ENCODE data around the gene ALG10B. TPM values are rescaled to one million over a fixed set of nuclear protein-coding genes. Genes with fewer than 3 reads are reported as not detected.
"Not testable (repeated sequence)": the region's sequence is repeated elsewhere in the genome, so short reads cannot be mapped to it uniquely, and the experiment has no call there.

ALG10B gene
- total RNA-seq, 2 experiments from 2014 or later, result 6.6 to 10.1 TPM

- Histone ChIP-seq H3K27me3 (ENCODE audit: control insufficient read depth in 1 of 2, insufficient read depth in 2 of 2, low read length in 2 of 2) (no peaks in the 10 kb centered on the region), H3K9me3 (ENCODE audit: control insufficient read depth in 1 of 2, insufficient read depth in 1 of 2, low read length in 2 of 2) (peaks cover 0 to 9% of the 10 kb centered on the region in 2 experiments), H3K4me1 (ENCODE audit: insufficient read depth, low read length) (no peaks in the 10 kb centered on the region), H3K27ac (ENCODE audit: low read depth in 1 of 2, low read length in 2 of 2) (no peak overlapping the region), H3K4me3 (ENCODE audit: low read length) (no peak overlapping the region), H3K36me3 (ENCODE audit: insufficient read depth, low read length) (no peaks in the 10 kb centered on the region)
- no peak for DNase-seq
- Mint-ChIP-seq H3K27me3 (no peaks in the 10 kb centered on the region), H3K9me3 (no peaks in the 10 kb centered on the region), H3K4me3 (no peak overlapping the region), H3K36me3 (ENCODE audit: low read depth) (peaks cover 11% of the 10 kb centered on the region), H3K4me1 (ENCODE audit: low read depth) (peaks cover 5% of the 10 kb centered on the region), H3K27ac (no peak overlapping the region)
- CTCF ChIA-PET, result interaction anchor here (1.1 kb wide), 1 partner anchor 946 kb away, joined by 4 read pairs; no protein-coding TSS in a partner anchor
- intact Hi-C loops (cut with DNase I, micrococcal nuclease), result loop anchor here (5.0 kb wide), 2 partner anchors 775 to 1780 kb away; partner anchors contain the start of gene SLC2A13 (in 1 of the 2)
- no peak for ATAC-seq (ENCODE audit: poor library complexity)
- POLR2A ChIA-PET, result no interaction called here
- no peak for TF ChIP-seq CTCF (IDR thresholded peaks at IDR 0.05)
Measured at GRCh38 chr12:38327356-38327755, 10.8 kb downstream of the ALG10B start.

DNA sequence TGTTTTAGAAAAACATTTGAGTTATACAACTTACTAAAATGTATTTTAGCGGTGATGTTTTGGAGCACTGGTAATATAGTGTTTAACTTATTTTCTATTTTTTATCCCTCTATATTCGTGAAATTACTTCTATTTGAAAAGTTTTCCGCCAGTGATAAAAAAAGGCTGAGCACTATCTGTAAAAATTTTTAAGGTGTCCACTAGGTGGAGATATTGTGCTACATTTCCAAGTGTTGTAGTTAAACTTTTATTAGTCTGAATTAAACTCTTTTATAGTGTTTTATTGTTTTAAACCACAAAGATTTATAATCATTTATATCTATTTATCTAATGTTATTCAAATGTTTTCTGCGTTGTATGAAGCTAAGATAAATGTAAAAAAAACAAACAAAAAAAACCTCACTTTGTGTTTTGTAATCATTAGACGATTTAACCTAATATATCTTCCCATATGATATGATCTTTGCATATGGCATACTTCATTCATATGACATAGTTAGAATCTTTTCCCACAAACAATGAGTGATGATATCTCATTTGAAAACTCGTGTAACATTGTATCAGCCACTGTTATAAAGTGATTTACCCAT, 11.8 kb downstream of the ALG10B start:
- H3K4me1 ChIP-seq (ENCODE audit: insufficient read depth, low read length), result no peaks in the 10 kb centered on the region
- CTCF ChIA-PET, result no interaction called here
- Mint-ChIP-seq H3K4me3 (no peak overlapping the region), H3K36me3 (ENCODE audit: low read depth) (peaks cover 11% of the 10 kb centered on the region), H3K27me3 (no peaks in the 10 kb centered on the region), H3K9me3 (no peaks in the 10 kb centered on the region), H3K27ac (no peak overlapping the region), H3K4me1 (ENCODE audit: low read depth) (peaks cover 5% of the 10 kb centered on the region)
- no peaks in the 10 kb centered on the region for H3K36me3 ChIP-seq (ENCODE audit: insufficient read depth, low read length)
- intact Hi-C loops (cut with DNase I, micrococcal nuclease), result loop anchor here (5.0 kb wide), 2 partner anchors 774 to 1779 kb away; partner anchors contain the start of gene SLC2A13 (in 1 of the 2)
- peaks cover 0 to 9% of the 10 kb centered on the region in 2 experiments for H3K9me3 ChIP-seq (ENCODE audit: control insufficient read depth in 1 of 2, insufficient read depth in 1 of 2, low read length in 2 of 2)
- H3K27ac ChIP-seq (ENCODE audit: low read depth in 1 of 2, low read length in 2 of 2), result no peak overlapping the region
- ATAC-seq (ENCODE audit: poor library complexity) (no peak), DNase-seq (peak in 3 of 14 experiments; percentile 54 to 61 (median 59))
- TF ChIP-seq CTCF (IDR thresholded peaks at IDR 0.05), result peak; percentile 75
- H3K27me3 ChIP-seq (ENCODE audit: control insufficient read depth in 1 of 2, insufficient read depth in 2 of 2, low read length in 2 of 2), result no peaks in the 10 kb centered on the region
- POLR2A ChIA-PET, result no interaction called here
- no peak overlapping the region for H3K4me3 ChIP-seq (ENCODE audit: low read length)

DNA sequence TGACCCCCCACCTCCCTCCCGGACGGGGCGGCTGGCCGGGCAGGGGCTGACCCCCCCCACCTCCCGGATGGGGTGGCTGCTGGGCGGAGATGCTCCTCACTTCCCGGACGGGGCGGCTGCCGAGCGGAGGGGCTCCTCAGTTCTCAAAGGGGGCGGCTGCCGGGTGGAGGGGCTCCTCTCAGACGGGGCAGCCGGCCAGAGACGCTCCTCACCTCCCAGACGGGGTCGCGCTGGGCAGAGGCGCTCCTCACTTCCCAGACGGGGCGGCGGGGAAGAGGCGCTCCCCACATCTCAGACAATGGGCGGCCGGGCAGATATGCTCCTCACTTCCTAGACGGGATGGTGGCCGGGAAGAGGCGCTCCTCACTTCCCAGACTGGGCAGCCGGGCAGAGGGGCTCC, 13.8 kb downstream of the ALG10B start:
- H3K4me1 Mint-ChIP-seq (ENCODE audit: low read depth); DNase-seq; H3K27ac ChIP-seq (ENCODE audit: low read depth in 1 of 2, low read length in 2 of 2); H3K4me3 Mint-ChIP-seq; ATAC-seq (ENCODE audit: poor library complexity); H3K36me3 Mint-ChIP-seq (ENCODE audit: low read depth); POLR2A ChIA-PET; H3K4me1 ChIP-seq (ENCODE audit: insufficient read depth, low read length); H3K9me3 ChIP-seq (ENCODE audit: control insufficient read depth in 1 of 2, insufficient read depth in 1 of 2, low read length in 2 of 2); H3K27me3 Mint-ChIP-seq; H3K9me3 Mint-ChIP-seq; CTCF ChIA-PET; H3K27me3 ChIP-seq (ENCODE audit: control insufficient read depth in 1 of 2, insufficient read depth in 2 of 2, low read length in 2 of 2); H3K4me3 ChIP-seq (ENCODE audit: low read length); H3K36me3 ChIP-seq (ENCODE audit: insufficient read depth, low read length); H3K27ac Mint-ChIP-seq: not testable (repeated sequence)
- intact Hi-C loops (cut with DNase I, micrococcal nuclease), result loop anchor here in 1 of 2 experiments (5.0 kb wide), 1 partner anchor 942 kb away; no protein-coding TSS in a partner anchor

DNA sequence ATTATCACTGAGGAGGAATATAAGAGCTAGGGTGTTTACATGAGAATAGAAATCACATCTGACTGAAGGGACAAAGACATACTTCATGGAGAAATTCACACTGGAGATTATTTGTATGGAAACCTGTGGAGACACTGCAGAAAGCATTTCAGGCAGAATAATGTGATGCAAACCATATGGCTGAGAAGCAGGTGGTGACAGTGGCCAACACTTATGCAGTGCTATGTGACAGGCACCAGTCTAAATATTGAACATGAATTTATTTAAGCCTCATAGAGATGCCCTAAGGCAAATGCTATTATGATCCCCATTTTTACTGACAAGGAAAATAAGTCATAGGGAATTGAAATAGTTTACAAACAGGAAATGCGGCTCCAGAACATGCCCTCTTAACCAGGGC, 16.2 kb downstream of the ALG10B start:
- no peak for TF ChIP-seq CTCF (IDR thresholded peaks at IDR 0.05)
- peaks cover 0 to 9% of the 10 kb centered on the region in 2 experiments for H3K9me3 ChIP-seq (ENCODE audit: control insufficient read depth in 1 of 2, insufficient read depth in 1 of 2, low read length in 2 of 2)
- ATAC-seq (ENCODE audit: poor library complexity), result no peak
- H3K4me3 ChIP-seq (ENCODE audit: low read length), result no peak overlapping the region
- Mint-ChIP-seq H3K4me1 (ENCODE audit: low read depth) (peaks cover 5% of the 10 kb centered on the region), H3K4me3 (no peak overlapping the region), H3K27ac (no peak overlapping the region), H3K9me3 (no peaks in the 10 kb centered on the region), H3K36me3 (ENCODE audit: low read depth) (no peaks in the 10 kb centered on the region), H3K27me3 (no peaks in the 10 kb centered on the region)
- CTCF ChIA-PET, result no interaction called here
- no peaks in the 10 kb centered on the region for H3K36me3 ChIP-seq (ENCODE audit: insufficient read depth, low read length)
- no peak for DNase-seq
- H3K4me1 ChIP-seq (ENCODE audit: insufficient read depth, low read length), result no peaks in the 10 kb centered on the region
- POLR2A ChIA-PET, result no interaction called here
- H3K27ac ChIP-seq (ENCODE audit: low read depth in 1 of 2, low read length in 2 of 2), result no peak overlapping the region
- H3K27me3 ChIP-seq (ENCODE audit: control insufficient read depth in 1 of 2, insufficient read depth in 2 of 2, low read length in 2 of 2), result no peaks in the 10 kb centered on the region
- intact Hi-C loops (cut with DNase I, micrococcal nuclease), result loop anchor here in 1 of 2 experiments (5.0 kb wide), 1 partner anchor 939 kb away; no protein-coding TSS in a partner anchor

Measured in CD4-positive, alpha-beta T cell (primary cell).